Choroid plexus epithelial cell (primary cell): ENCODE results near the gene LSM7.
A peak's percentile ranks its signal among the peaks of the same experiment; 100 is the strongest.
"Not testable (repeated sequence)": the region's sequence is repeated elsewhere in the genome, so short reads cannot be mapped to it uniquely, and the experiment has no call there.

Source experiments
- DNase-seq: peaks from one replicate; pipeline ENCODE4 v3.0.0-alpha.2; 2010; ENCODE audit warnings: low read depth
- H3K4me3 ChIP-seq: 2 replicates; pipeline ENCODE4 v1.5.1; 2011; ENCODE audit warnings: low read depth, mild to moderate bottlenecking, control low read depth, low read length, moderate library complexity
- TF ChIP-seq, protein P1 (sequence below): conservative IDR thresholded peaks from 2 replicates; pipeline ENCODE4 v1.5.1; 2011; ENCODE audit warnings: low read depth, mild to moderate bottlenecking, control low read depth, inconsistent platforms, low read length, moderate library complexity

The LSM7 gene

DNA sequence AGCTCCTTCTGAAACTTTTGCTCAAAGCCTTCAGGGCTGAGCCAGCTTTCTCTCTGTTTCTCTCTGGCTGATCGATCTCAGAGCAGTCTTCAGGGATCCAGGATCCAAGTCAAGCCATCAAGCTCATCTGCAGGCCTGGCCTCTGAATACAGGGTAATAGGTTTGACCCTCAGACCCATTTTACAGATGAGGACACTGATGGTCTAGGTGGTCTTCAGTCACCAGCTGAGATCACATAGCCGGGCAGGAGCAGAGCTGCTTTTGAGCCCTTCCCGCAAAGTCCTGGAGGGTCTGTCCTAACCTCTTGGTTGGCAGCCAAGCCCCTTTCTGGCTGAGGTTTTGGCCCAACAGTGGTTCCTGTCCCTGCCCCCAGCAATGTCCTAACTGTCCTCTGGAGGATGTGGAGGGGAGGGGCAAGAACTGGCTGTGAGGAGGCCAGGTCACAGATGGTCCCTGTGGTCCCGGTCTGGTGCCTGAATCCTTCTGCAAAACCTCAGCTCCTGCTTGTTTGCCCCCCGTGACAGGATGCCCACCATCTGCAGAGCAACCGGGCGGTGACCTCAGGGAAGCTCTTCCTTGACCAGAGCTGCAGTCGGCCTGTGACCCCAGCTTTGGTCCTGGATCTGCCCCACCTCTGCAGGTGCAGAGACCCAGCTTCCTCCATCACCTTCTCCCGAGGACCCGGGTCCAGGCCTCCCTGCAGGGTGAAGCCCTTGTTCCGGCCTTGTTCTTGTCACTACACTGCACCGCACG, 40.6 kb downstream of the LSM7 start:
- no peak overlapping the region for H3K4me3 ChIP-seq
- no peak for DNase-seq
- TF ChIP-seq, protein P1, sequence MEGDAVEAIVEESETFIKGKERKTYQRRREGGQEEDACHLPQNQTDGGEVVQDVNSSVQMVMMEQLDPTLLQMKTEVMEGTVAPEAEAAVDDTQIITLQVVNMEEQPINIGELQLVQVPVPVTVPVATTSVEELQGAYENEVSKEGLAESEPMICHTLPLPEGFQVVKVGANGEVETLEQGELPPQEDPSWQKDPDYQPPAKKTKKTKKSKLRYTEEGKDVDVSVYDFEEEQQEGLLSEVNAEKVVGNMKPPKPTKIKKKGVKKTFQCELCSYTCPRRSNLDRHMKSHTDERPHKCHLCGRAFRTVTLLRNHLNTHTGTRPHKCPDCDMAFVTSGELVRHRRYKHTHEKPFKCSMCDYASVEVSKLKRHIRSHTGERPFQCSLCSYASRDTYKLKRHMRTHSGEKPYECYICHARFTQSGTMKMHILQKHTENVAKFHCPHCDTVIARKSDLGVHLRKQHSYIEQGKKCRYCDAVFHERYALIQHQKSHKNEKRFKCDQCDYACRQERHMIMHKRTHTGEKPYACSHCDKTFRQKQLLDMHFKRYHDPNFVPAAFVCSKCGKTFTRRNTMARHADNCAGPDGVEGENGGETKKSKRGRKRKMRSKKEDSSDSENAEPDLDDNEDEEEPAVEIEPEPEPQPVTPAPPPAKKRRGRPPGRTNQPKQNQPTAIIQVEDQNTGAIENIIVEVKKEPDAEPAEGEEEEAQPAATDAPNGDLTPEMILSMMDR, result no peak

DNA sequence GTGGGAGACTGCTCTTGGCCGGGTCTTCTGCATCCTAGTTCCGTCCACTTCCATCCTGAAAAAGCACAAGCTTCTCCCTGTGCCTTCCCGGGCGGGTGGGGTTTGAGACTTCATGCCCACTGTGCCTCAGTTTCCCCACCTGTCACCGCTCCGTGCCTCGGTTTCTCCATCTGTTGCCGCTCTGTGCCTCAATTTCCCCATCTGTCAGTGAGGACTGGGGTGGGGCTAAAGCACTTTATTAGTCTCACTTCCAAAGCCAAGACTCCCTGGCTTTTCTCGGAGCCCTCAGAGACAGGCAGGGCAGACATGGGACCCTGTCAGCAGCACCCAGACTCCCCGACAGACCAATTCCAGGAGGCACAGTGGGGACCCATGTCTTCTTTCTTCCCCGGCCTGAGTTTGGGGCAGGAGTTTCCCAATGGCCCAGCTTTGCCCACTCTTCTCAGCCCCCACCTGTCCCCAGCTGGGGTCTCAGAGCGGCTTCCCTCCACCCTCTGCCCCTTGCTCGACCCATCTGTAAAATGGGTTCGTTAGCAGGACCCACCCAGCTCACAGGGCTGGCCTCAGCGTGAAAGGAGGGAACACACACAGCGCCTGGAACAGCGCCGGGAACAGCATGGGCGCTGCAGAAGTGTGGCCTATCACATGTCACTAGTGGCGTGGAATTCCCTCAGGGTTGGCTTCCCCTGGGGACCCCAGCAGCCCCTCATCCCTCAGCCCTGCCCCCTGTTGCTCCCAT, 41.8 kb downstream of the LSM7 start:
- no peak for DNase-seq
- H3K4me3 ChIP-seq, result no peak overlapping the region
- TF ChIP-seq, protein P1, result no peak

GRCh38 chr19:2283835-2284507, 44.4 kb downstream of the LSM7 start:
- DNase-seq, result no peak
- no peak overlapping the region for H3K4me3 ChIP-seq
- TF ChIP-seq, protein P1, result no peak

- TF ChIP-seq, protein P1, result no peak
- H3K4me3 ChIP-seq, result no peak overlapping the region
- no peak for DNase-seq
These were observed 45.5 kb downstream of the LSM7 start for GRCh38 chr19:2282862-2283237.

- DNase-seq, result peak; percentile 53
- TF ChIP-seq, protein P1, result no peak
- peak within 1 kb of the TSS; percentile 41 for H3K4me3 ChIP-seq
These were observed 46.1 kb downstream of the LSM7 start, which contains the start of gene PEAK3 for GRCh38 chr19:2282062-2282861. Gene PEAK3 (minus strand): TSS chr19:2282175. CDS start chr19:2280931, 1,244 bp downstream.

- not testable (repeated sequence) for DNase-seq
- peak overlapping the region; percentile 41 for H3K4me3 ChIP-seq
These were observed 46.9 kb downstream of the LSM7 start for GRCh38 chr19:2281265-2282061.
